Raji (cell line): ENCODE results near the gene POLR3GL.

Experiments
- POLR2A ChIP-seq: IDR thresholded peaks from 2 replicates; pipeline ENCODE4 v1.6.1; 2011; ENCODE audit warnings: low read depth, low read length, control low read depth; ENCODE audit not compliant: insufficient read depth

Gene POLR3GL

DNA sequence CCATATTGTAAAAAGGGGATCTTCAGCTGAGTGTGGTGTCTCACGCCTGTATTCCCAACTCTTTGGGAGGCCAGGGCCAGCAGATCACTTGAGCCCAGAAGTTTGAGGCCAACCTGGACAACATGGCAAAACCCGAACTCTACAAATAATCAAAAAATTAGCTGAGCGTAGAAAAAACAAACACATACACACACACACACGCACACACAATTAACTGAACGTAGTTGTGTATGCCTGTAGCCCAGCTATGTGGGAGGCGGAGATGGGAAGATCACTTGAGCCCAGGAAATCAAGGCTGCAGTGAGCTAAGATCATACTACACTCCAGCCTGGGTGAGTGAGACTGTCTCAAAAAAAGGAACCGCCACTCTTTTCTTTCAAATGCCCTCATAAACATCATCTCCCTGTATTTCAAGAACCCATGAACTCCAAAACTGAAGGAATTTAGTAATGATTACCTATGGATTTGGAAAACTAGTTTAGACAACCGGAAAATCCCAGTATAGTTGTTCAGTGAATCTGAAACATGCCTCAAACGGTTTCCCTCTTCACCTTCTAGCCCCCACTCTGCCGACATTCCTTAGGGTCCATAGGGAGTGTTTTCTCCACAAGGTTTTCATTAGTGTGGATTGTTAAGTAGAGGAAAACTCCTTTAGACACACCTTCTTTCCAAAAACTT, 27.4 kb downstream of the POLR3GL start:
- TF ChIP-seq POLR2A, result peak; percentile 67

DNA sequence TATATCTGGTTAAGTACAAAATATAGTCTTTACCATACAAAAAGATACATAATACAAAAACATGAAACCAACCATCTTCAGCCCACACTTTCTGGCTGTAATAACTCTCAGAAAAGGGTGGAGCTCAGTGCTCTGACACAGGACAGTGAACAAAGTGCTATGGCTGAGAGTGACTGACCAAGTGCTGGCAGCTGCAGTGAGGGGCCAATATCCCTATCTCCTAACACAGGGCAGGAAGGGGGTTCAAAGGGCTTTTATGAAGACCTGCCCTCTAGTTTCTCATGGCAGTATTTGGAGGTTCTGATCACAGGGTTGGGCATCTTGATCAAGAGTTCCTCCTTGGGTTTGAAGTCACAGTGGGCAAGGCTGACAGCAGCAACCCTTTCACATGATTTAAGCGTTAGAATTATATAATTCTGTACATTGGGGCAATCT, 28.0 kb downstream of the POLR3GL start:
- TF ChIP-seq POLR2A, result no peak

DNA sequence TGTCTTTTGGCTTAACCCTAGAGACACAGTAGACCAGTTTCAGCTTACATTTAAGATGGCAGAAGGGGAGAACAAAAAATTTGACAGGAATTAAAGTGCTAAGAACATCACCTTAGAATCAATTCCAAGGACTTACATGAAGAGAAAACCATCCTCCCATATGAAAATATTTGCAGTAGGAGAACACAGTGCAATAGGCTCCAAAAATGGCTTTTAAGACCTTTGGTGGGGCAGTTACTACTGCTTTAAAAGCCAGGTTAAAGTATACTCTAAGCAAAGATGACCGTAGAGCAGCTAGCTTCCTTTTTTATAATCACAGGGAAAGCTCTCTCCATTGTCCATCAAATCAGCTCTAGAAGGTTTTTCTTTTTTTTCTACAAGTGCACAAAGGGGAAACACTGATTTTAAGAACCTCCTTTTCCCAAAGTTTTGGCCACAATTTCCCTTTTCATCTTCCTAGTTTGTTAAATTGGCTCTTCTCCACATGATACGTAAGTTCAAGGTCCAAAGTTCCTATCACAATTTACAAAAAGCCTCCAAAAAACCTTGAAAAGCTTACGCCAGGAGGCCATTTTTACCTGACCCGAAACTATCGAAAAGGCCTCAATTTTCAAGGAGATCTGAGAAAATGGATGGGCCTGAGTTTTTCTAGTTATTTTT, 28.6 kb downstream of the POLR3GL start:
- TF ChIP-seq POLR2A, result no peak

DNA sequence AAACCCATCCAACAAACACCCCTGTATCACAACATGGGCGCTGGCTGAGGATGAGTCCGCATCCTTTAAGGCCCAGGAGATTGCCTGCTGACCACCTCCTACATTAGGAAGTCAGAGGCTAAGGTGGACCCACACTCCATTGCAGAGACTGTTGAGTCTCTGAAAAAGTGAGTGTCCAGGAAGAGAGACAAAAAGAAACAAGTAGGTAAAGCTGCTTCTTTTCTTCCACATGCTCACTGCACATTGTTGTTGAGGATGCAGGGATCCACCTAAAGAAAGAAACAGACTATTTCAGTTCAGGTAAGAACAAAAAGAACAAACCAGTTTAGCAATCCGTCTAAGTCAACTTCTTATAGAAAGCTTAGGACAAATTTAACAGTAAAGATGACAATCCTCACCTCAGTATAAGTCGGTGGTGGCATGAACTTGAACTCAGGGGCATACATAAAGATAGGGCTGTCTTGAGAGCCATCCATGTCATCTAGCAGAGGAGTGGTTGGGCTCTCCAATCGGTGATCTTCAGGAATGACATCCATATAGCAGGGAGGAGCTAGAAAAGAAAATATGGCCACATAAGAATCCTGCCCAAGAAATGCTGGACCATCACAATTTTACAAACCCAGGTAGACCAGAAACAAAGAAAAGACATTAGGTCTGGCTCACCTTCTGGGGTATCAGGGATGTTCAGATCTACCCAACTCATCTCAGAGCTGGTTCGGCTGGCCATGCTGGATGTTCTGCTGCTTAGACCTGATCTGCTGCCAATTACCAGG, 29.3 kb downstream of the POLR3GL start:
- TF ChIP-seq POLR2A, result no peak

DNA sequence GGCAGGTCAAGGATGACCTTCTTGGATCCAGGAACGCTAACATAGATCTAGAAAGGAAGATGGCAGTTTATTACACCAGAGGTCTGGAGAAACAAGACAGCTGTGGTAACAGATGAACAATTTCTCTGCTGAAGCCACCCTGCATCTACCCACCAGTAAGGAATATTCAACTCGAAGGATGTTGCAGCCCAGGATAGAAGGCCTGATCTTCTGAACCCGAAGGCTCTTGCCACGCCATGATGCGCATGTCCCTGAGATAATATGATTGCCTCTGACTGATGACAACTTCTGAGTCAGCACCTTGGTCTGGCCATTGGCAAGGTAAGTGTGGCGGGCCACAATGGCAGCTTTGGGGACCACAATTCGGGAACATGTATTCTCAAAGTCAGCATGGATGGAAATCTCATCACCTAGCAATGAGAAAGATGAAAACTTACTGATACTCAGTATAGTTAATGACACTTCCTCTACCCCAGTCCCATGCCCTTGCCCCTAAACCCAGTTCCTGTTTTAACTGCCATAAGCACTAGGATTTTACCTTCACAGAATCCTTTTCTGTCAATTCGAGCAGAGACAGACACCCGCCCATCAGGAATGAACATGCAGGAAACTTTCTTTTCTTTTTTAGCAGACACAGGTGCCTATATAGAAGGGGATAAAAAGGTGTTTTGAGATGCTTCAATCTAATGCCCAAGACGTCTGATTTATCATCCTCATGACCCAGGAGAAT, 30.1 kb downstream of the POLR3GL start:
- 0 out of 2 replicates have a peak, but pooled peaks have one; percentile 4 for TF ChIP-seq POLR2A

DNA sequence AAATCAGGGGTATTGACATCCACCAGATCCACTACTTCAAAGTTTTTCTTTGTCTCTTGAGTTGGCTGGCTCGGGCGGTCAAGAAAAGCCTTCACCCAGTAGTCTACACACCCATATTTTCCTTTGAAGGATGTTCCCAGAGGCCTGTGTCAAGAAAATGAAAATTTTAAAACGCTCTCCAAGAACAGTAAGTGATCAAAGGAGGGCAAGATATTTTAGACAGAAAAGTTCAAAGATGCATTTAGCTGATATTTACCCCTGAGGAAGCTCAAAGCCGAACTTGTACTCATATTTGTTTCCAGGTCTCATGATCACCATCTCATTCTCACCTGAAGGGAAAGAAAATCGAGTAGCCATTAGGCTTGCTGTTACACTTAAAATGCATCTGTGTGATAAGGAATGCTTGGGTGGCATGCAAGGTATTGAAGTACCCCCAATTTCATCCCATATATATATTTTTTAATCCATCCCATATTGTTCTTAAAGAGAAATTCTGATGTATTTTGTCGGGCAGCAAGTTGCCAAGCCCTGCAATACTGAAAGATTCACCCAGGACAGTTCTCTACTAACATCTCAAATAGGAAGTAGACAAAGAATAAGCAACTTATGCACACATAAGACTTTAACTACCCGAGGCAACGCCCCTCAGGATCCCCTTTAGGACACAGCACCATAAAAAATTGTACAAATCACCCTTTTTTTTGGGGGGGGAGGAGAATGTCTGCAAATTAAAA, 30.8 kb downstream of the POLR3GL start:
- no peak for TF ChIP-seq POLR2A

DNA sequence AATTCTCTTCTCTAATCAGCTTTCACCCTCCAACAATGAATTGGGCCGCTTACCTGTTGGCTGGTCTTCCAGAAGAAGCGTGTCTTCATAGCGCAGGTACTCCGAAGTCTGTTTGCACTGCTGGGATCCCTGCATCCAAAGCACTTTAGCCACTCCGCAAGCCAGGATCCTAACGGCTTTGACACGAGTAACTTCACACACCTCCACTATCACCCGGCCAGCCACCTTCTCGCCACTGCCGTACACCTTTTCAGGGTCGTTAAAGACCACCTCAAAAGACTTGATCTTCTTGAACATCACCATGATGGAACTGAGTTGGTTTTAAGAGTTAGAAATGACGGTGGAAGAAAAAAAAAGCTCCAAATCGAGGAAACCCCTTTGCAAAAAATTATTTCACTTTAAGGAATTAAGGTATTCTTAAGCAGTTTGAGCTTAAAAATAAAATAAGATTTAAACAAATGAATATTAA, 31.5 kb downstream of the POLR3GL start:
- no peak for TF ChIP-seq POLR2A

DNA sequence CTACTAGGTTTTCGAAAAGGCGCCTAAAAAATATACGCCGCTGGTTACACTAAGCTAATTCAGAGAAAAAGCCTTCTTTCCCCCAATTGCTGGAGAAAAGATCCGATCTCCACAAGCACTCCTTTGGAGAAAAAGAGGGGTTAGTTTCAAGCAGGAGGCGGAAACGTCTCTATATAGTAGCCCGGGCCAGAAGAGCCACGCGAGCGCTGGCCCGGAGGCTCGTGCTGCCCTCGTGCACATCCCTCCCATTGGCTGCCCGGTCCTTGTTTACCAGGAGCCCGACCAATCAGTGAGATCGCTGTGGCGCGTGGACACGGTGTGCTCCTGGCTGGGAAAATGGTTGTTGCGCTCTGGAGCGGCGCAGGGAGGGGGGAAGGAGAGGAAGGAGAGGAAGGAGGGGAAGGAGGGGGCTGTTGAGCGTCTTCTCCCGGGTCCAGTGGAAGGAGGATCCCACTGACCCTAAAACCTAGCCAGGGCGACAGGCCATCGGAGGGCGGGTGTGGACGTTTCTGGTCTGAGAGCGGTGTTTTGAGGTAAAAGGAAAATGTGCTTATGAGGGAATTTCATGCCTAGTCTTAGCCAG, 32.0 kb downstream of the POLR3GL start, which contains the start of gene TXNIP:
Gene TXNIP (minus strand): TSS at position 147 of the 583 bp plus-strand sequence. CDS start 313 bp downstream, outside the sequence.
- TF ChIP-seq POLR2A, result peak; percentile 85

DNA sequence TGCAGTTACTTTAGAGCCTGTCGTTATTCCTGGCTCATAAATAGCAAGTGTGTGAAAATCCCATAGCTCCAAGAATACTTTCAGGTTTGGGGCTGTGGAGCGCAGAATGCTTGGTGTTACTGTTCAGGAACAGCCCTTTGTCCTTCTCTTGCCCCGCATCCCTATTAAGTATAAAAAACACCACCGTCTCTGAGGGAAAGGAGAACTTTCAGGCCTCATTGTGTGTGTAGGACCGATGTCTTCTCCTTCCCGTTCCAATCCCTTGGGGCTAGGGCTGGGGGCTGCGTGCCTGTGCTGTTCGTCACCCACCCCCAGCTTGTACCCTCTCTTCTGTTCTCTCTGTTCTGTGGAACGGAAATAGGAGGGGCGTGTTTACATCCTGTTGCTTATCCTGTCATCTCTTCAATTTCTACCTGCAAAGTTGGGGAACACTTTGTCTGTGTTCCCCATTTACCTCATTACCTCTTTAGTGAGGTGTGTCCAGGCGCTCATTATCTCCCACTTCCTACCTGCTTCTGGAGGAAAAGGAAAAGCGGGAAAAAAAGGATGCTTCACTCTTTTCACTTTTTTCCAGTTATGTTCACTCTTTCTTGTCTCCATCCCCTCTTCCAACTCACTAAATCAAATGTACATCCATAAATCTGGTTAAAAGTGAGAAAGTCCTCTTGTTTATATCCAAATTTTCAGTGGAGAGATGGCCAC, 32.7 kb downstream of the POLR3GL start:
- TF ChIP-seq POLR2A, result peak; percentile 72

DNA sequence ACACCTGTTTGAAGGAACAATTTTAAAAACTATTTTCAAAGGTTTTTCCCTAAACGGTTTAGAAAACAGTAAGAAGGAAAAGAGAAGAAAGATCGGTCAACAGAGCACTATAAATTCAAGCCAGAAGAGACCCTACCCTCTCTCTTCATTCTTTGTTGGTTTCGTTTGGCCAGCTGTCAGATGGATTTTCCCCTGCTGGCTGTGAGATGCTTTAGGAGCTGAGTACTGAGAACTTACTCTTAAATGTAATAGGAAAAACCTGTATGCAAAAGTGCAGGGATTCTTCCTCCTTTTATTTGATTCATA, 33.2 kb downstream of the POLR3GL start:
- no peak for TF ChIP-seq POLR2A

DNA sequence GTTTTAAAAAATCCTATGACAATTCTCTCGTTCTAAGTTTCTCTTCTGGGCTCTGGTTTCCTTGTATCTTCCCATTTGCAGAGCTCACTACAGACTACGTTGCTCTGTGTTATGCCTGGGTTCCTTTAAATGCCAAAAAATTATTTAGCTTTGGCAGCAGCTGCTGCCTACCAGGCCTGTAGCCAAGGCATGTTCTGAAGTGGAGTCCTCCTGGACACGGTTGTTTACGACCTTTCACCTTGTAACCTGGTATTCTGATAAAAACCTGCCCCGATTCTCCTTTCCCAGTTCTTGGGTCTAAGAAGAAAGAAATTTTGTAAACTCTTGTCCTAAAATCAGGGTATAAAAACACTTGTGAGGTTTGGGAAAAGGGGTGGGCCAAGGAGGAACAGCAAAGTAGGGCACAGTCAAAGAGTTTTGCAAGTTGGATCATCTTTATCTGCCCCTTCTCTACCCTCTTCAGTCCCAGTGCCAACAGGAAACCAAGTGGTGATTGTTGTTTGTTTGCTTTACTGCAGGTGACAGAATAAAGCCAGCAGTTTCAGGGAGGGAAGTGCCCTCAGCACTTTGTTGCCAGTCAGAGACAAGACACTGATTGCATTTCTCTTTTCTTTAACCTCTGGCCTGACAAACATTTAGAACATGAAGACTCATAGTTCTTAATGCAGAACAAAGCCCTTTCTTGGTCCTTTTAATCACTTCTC, 35.0 kb downstream of the POLR3GL start:
- TF ChIP-seq POLR2A, result no peak

DNA sequence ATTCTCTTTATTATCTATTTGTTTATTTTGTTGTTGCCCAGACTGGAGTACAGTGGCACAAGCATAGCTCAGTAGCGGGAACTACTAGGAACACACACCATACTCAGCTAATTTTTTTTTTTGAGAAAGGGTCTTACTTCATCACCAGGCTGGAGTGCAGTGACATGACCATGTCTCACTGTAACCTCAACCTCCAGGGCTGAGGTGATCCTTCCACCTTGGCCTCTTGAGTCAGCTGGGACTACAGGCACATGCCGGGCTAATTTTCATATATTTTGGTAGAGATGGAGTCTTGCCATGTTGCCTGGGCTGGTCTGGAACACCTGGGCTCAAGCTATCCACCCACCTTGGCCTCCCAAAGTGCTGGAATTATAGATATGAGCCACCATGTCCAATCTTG, 37.2 kb downstream of the POLR3GL start:
- no peak for TF ChIP-seq POLR2A
